ENCODE measurements around the gene NXN. TPM values are rescaled to one million over a fixed set of nuclear protein-coding genes. Genes with fewer than 3 reads are reported as not detected.

The NXN gene
- total RNA-seq, 1 experiment from 2014 or later = 6.0 TPM

- Histone ChIP-seq H3K27me3 (replicated peaks; ENCODE audit: insufficient read depth, low read depth, low read length, poor library complexity) (no peaks in the 10 kb centered on the region), H3K4me3 (ENCODE audit: low read depth, low read length, poor library complexity, severe bottlenecking) (no peak overlapping the region), H3K27ac (ENCODE audit: low read depth, low read length, poor library complexity, severe bottlenecking) (no peak overlapping the region), H3K36me3 (ENCODE audit: insufficient read depth, low read length, poor library complexity, severe bottlenecking) (peaks cover 4% of the 10 kb centered on the region), H3K9me3 (ENCODE audit: low read depth, low read length, poor library complexity, severe bottlenecking) (no peaks in the 10 kb centered on the region), H3K4me1 (ENCODE audit: insufficient read depth, low read length, poor library complexity, severe bottlenecking) (peaks cover under 1% of the 10 kb centered on the region)
- intact Hi-C loops (cut with micrococcal nuclease; ENCODE audit: unreplicated experiment) = no loop called here
- no TSS peak for BruUV-seq (replicated peaks)
- ChIA-PET POLR2A (ENCODE audit: low non-redundant PET) (no interaction called here), CTCF (no interaction called here)
- DNase-seq (ENCODE audit: low spot score) = no peak
- TF ChIP-seq, protein P1, sequence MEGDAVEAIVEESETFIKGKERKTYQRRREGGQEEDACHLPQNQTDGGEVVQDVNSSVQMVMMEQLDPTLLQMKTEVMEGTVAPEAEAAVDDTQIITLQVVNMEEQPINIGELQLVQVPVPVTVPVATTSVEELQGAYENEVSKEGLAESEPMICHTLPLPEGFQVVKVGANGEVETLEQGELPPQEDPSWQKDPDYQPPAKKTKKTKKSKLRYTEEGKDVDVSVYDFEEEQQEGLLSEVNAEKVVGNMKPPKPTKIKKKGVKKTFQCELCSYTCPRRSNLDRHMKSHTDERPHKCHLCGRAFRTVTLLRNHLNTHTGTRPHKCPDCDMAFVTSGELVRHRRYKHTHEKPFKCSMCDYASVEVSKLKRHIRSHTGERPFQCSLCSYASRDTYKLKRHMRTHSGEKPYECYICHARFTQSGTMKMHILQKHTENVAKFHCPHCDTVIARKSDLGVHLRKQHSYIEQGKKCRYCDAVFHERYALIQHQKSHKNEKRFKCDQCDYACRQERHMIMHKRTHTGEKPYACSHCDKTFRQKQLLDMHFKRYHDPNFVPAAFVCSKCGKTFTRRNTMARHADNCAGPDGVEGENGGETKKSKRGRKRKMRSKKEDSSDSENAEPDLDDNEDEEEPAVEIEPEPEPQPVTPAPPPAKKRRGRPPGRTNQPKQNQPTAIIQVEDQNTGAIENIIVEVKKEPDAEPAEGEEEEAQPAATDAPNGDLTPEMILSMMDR (conservative IDR thresholded peaks at IDR 0.05; ENCODE audit: low read depth, low read length) = no peak
- TF ChIP-seq EZH2 (IDR thresholded peaks at IDR 0.05; ENCODE audit: borderline replicate concordance, low read depth, low read length, poor library complexity, severe bottlenecking) = no peak
These were observed 31.6 kb upstream of the NXN start for GRCh38 chr17:1011138-1011537.

GRCh38 chr17:1010586-1010985 is 31.0 kb upstream of the NXN start:
- CTCF ChIA-PET = no interaction called here
- Histone ChIP-seq H3K27ac (ENCODE audit: low read depth, low read length, poor library complexity, severe bottlenecking) (no peak overlapping the region), H3K36me3 (ENCODE audit: insufficient read depth, low read length, poor library complexity, severe bottlenecking) (peaks cover 4% of the 10 kb centered on the region), H3K4me1 (ENCODE audit: insufficient read depth, low read length, poor library complexity, severe bottlenecking) (peaks cover 6% of the 10 kb centered on the region), H3K4me3 (ENCODE audit: low read depth, low read length, poor library complexity, severe bottlenecking) (no peak overlapping the region), H3K27me3 (replicated peaks; ENCODE audit: insufficient read depth, low read depth, low read length, poor library complexity) (no peaks in the 10 kb centered on the region), H3K9me3 (ENCODE audit: low read depth, low read length, poor library complexity, severe bottlenecking) (no peaks in the 10 kb centered on the region)
- intact Hi-C loops (cut with micrococcal nuclease; ENCODE audit: unreplicated experiment) = no loop called here
- POLR2A ChIA-PET (ENCODE audit: low non-redundant PET) = no interaction called here
- no peak for TF ChIP-seq EZH2 (IDR thresholded peaks at IDR 0.05; ENCODE audit: borderline replicate concordance, low read depth, low read length, poor library complexity, severe bottlenecking)
- TF ChIP-seq, protein P1 (conservative IDR thresholded peaks at IDR 0.05; ENCODE audit: low read depth, low read length) = no peak
- DNase-seq (ENCODE audit: low spot score) = no peak
- BruUV-seq (replicated peaks) = no TSS peak

GRCh38 chr17:1010086-1010450 is 30.5 kb upstream of the NXN start:
- ChIA-PET CTCF (no interaction called here), POLR2A (ENCODE audit: low non-redundant PET) (no interaction called here)
- Histone ChIP-seq H3K4me1 (ENCODE audit: insufficient read depth, low read length, poor library complexity, severe bottlenecking) (peaks cover 10% of the 10 kb centered on the region), H3K36me3 (ENCODE audit: insufficient read depth, low read length, poor library complexity, severe bottlenecking) (peaks cover 4% of the 10 kb centered on the region), H3K27ac (ENCODE audit: low read depth, low read length, poor library complexity, severe bottlenecking) (no peak overlapping the region), H3K4me3 (ENCODE audit: low read depth, low read length, poor library complexity, severe bottlenecking) (no peak overlapping the region), H3K27me3 (replicated peaks; ENCODE audit: insufficient read depth, low read depth, low read length, poor library complexity) (no peaks in the 10 kb centered on the region), H3K9me3 (ENCODE audit: low read depth, low read length, poor library complexity, severe bottlenecking) (no peaks in the 10 kb centered on the region)
- no peak for DNase-seq (ENCODE audit: low spot score)
- no peak for TF ChIP-seq EZH2 (IDR thresholded peaks at IDR 0.05; ENCODE audit: borderline replicate concordance, low read depth, low read length, poor library complexity, severe bottlenecking)
- TF ChIP-seq, protein P1 (conservative IDR thresholded peaks at IDR 0.05; ENCODE audit: low read depth, low read length) = no peak
- no TSS peak for BruUV-seq (replicated peaks)
- intact Hi-C loops (cut with micrococcal nuclease; ENCODE audit: unreplicated experiment) = no loop called here

All from A673 (cell line).